Kasumi-1 (cell line): ENCODE data around the gene MICU2.

Source experiments
- DNase-seq, 2 experiments: peaks; one replicate each; lab custom pipeline; 2025; lab: John Stamatoyannopoulos, UW

MICU2 gene

GRCh38 chr13:21544515-21544914 is 59.5 kb downstream of the MICU2 start:
- DNase-seq = no peak

- no peak for DNase-seq
These were observed 61.4 kb downstream of the MICU2 start for GRCh38 chr13:21542563-21542962.

GRCh38 chr13:21541980-21542379 is 62.0 kb downstream of the MICU2 start:
- peak; percentile 23 to 31 for DNase-seq

- DNase-seq = no peak
These were observed 62.7 kb downstream of the MICU2 start for GRCh38 chr13:21541271-21541670.

GRCh38 chr13:21539687-21540086 is 64.3 kb downstream of the MICU2 start:
- DNase-seq = no peak

GRCh38 chr13:21538753-21539152 is 65.2 kb downstream of the MICU2 start:
- DNase-seq = peak; percentile 35 to 44

- DNase-seq = no peak
These were observed 65.7 kb downstream of the MICU2 start for GRCh38 chr13:21538280-21538679.

- no peak for DNase-seq
These were observed 66.9 kb downstream of the MICU2 start for GRCh38 chr13:21537105-21537504.

GRCh38 chr13:21534760-21535159 is 69.2 kb downstream of the MICU2 start:
- DNase-seq = no peak

GRCh38 chr13:21531455-21531854 is 72.5 kb downstream of the MICU2 start:
- no peak for DNase-seq

GRCh38 chr13:21530656-21531055 is 73.3 kb downstream of the MICU2 start:
- DNase-seq = no peak

GRCh38 chr13:21529146-21529893 is 74.7 kb downstream of the MICU2 start:
- DNase-seq = no peak

GRCh38 chr13:21528616-21529015 is 75.4 kb downstream of the MICU2 start:
- no peak for DNase-seq

GRCh38 chr13:21526707-21527540 is 77.0 kb downstream of the MICU2 start:
- DNase-seq = no peak

- DNase-seq = no peak
These were observed 81.1 kb downstream of the MICU2 start for GRCh38 chr13:21522847-21523246.

- no peak for DNase-seq
These were observed 81.8 kb downstream of the MICU2 start for GRCh38 chr13:21522130-21522529.

GRCh38 chr13:21518617-21519144 is 85.3 kb downstream of the MICU2 start:
- no peak for DNase-seq

GRCh38 chr13:21517576-21517975 is 86.4 kb downstream of the MICU2 start:
- DNase-seq = no peak

GRCh38 chr13:21516805-21517204 is 87.2 kb downstream of the MICU2 start:
- DNase-seq = no peak

GRCh38 chr13:21511849-21512248 is 92.1 kb downstream of the MICU2 start:
- DNase-seq = no peak

GRCh38 chr13:21504379-21504778 is 99.6 kb downstream of the MICU2 start:
- DNase-seq = no peak

GRCh38 chr13:21501686-21502085 is 102.3 kb downstream of the MICU2 start:
- no peak for DNase-seq

GRCh38 chr13:21486322-21486721 is 117.6 kb downstream of the MICU2 start:
- no peak for DNase-seq
